ENCODE measurements around the gene FHIT.

Gene FHIT

GRCh38 chr3:60136601-60137000 lies 1114.7 kb downstream of the FHIT start:
- no peak for DNase-seq

GRCh38 chr3:60135474-60135873 lies 1115.8 kb downstream of the FHIT start:
- DNase-seq: no peak

- no peak for DNase-seq
These were observed 1117.7 kb downstream of the FHIT start for GRCh38 chr3:60133269-60134162.

GRCh38 chr3:60131618-60132017 lies 1119.6 kb downstream of the FHIT start:
- DNase-seq: no peak

- no peak for DNase-seq
These were observed 1124.5 kb downstream of the FHIT start for GRCh38 chr3:60126511-60127304.

- no peak for DNase-seq
These were observed 1125.6 kb downstream of the FHIT start for GRCh38 chr3:60125686-60126085.

- DNase-seq: no peak
These were observed 1131.0 kb downstream of the FHIT start for GRCh38 chr3:60120245-60120644.

- DNase-seq: no peak
These were observed 1137.1 kb downstream of the FHIT start for GRCh38 chr3:60114191-60114590.

GRCh38 chr3:60107275-60107674 lies 1144.0 kb downstream of the FHIT start:
- no peak for DNase-seq

GRCh38 chr3:60102154-60102553 lies 1149.1 kb downstream of the FHIT start:
- DNase-seq: no peak

GRCh38 chr3:60101621-60102020 lies 1149.6 kb downstream of the FHIT start:
- no peak for DNase-seq

GRCh38 chr3:60096403-60096802 lies 1154.8 kb downstream of the FHIT start:
- no peak for DNase-seq

- DNase-seq: no peak
These were observed 1155.3 kb downstream of the FHIT start for GRCh38 chr3:60095930-60096329.

- no peak for DNase-seq
These were observed 1155.7 kb downstream of the FHIT start for GRCh38 chr3:60095516-60095915.

- no peak for DNase-seq
These were observed 1156.8 kb downstream of the FHIT start for GRCh38 chr3:60094392-60094947.

GRCh38 chr3:60090548-60090947 lies 1160.7 kb downstream of the FHIT start:
- no peak for DNase-seq

GRCh38 chr3:60086811-60087210 lies 1164.4 kb downstream of the FHIT start:
- no peak for DNase-seq

GRCh38 chr3:60085649-60086048 lies 1165.6 kb downstream of the FHIT start:
- no peak for DNase-seq

- no peak for DNase-seq
These were observed 1169.7 kb downstream of the FHIT start for GRCh38 chr3:60081381-60082095.

GRCh38 chr3:60080648-60081047 lies 1170.6 kb downstream of the FHIT start:
- DNase-seq: no peak

- DNase-seq: no peak
These were observed 1172.2 kb downstream of the FHIT start for GRCh38 chr3:60079076-60079475.

- DNase-seq: no peak
These were observed 1174.9 kb downstream of the FHIT start for GRCh38 chr3:60076331-60076730.

GRCh38 chr3:60073942-60074341 lies 1177.3 kb downstream of the FHIT start:
- DNase-seq: no peak
